HCT116 (cell line): ENCODE results near the gene SLC24A5. TPM values are rescaled to one million over a fixed set of nuclear protein-coding genes. Genes with fewer than 3 reads are reported as not detected.

ENCODE experiments used
- ATAC-seq: fragments of 200-7000 bp; cut with Tn5 transposase; 2 replicates; pipeline ENCODE4 v1.9.1; 2020; ENCODE audit warnings: mild to moderate bottlenecking, moderate library complexity
- BruUV-seq: library from RNA; stranded (reverse); fragments of 400-500 nt; replicated peaks from 2 replicates; lab custom pipeline; 2021; lab: Mats Ljungman, UMichigan
- CTCF ChIA-PET: fragments of 300-600 bp; sonication (Branson Sonifier 250); formaldehyde crosslinking; loops from one replicate; lab custom pipeline; 2021; ENCODE audit warnings: antibody characterized with exemption; lab: Charles Lee
- POLR2A ChIA-PET: fragments of 300-600, 350-600 bp; sonication (Branson Sonifier 250); formaldehyde crosslinking; loops from one replicate; lab custom pipeline; 2021; ENCODE audit warnings: antibody characterized with exemption; lab: Charles Lee
- RAD21 ChIA-PET, 2 experiments: fragments of 300-600 bp; sonication (Branson Sonifier 250); formaldehyde crosslinking; loops; one replicate each; lab custom pipeline; 2023; ENCODE audit warnings: low total read pairs in 2 of 2; ENCODE audit not compliant: uncharacterized antibody in 2 of 2, unreplicated experiment in 2 of 2, low non-redundant PET in 1 of 2; lab: Charles Lee
- DNase-seq: peaks from one replicate; pipeline ENCODE4 v3.0.0-alpha.2; 2010; ENCODE audit warnings: low read depth, low spot score
- H2AFZ ChIP-seq: fragments of 200-600 bp; shearing (Covaris generic), sonication (generic); 2 replicates; pipeline ENCODE4 v1.6.1; 2017; ENCODE audit warnings: low read depth, mixed run types, mixed read lengths, antibody characterized with exemption, low read length; ENCODE audit not compliant: poor library complexity, severe bottlenecking
- H3K27ac ChIP-seq: 2 replicates; pipeline ENCODE4 v1.5.1; 2012; ENCODE audit warnings: low read depth, low read length
- H3K27me3 ChIP-seq: fragments of 200-600 bp; sonication (generic); 2 replicates; pipeline ENCODE4 v1.6.1; 2016; ENCODE audit warnings: mixed run types, low read length, mixed read lengths; ENCODE audit not compliant: insufficient read depth
- H3K36me3 ChIP-seq, 2 experiments: fragments of 200-500 bp in 1 of 2; fragments of 200-600 bp in 1 of 2; sonication (Bioruptor generic) in 1 of 2; sonication (generic) in 1 of 2; 2 replicates each; pipeline versions ENCODE4 v1.5.1 to v1.6.1; 2014 to 2016; ENCODE audit warnings: low read length in 2 of 2, inconsistent platforms in 1 of 2, mixed read lengths in 1 of 2, mixed run types in 1 of 2; ENCODE audit not compliant: insufficient read depth in 2 of 2, control insufficient read depth in 1 of 2
- H3K4me1 ChIP-seq, 2 experiments: fragments of 200-600 bp in 1 of 2; sonication (generic) in 1 of 2; 2 replicates each; pipeline versions ENCODE4 v1.5.1 to v1.6.1; 2012 to 2017; ENCODE audit warnings: low read length in 2 of 2, inconsistent platforms in 1 of 2, mild to moderate bottlenecking in 1 of 2, mixed read lengths in 1 of 2, mixed run types in 1 of 2, moderate library complexity in 1 of 2; ENCODE audit not compliant: insufficient read depth in 2 of 2, control insufficient read depth in 1 of 2
- H3K4me2 ChIP-seq: fragments of 200-600 bp; sonication (generic); 2 replicates; pipeline ENCODE4 v1.6.1; 2017; ENCODE audit warnings: mixed run types, low read length, mixed read lengths
- H3K4me3 ChIP-seq, 2 experiments: fragments of 200-600 bp in 1 of 2; sonication (generic) in 1 of 2; replicated peaks in 1 of 2; 2 replicates each; pipeline ENCODE4 v1.5.1; 2011 to 2016; ENCODE audit warnings: low read length in 2 of 2, control low read depth in 1 of 2, low read depth in 1 of 2, mild to moderate bottlenecking in 1 of 2, mixed read lengths in 1 of 2, mixed run types in 1 of 2
- H3K79me2 ChIP-seq: fragments of 200-600 bp; sonication (generic); 2 replicates; pipeline ENCODE4 v1.6.1; 2017; ENCODE audit warnings: mild to moderate bottlenecking, mixed run types, low read length, moderate library complexity, mixed read lengths; ENCODE audit not compliant: insufficient read depth
- H3K9ac ChIP-seq: fragments of 200-600 bp; sonication (generic); 2 replicates; pipeline ENCODE4 v1.6.1; 2016; ENCODE audit warnings: low read length, mixed read lengths
- H3K9me2 ChIP-seq: fragments of 200-600 bp; sonication (generic), shearing (Covaris generic); 2 replicates; pipeline ENCODE4 v1.6.1; 2017; ENCODE audit warnings: mixed run types, mild to moderate bottlenecking, moderate library complexity; ENCODE audit not compliant: insufficient read depth
- H3K9me3 ChIP-seq, 2 experiments: fragments of 200-500 bp in 1 of 2; fragments of 200-600 bp in 1 of 2; sonication (Bioruptor generic) in 1 of 2; sonication (generic) in 1 of 2; 2 replicates each; pipeline ENCODE4 v1.6.1; 2014 to 2017; ENCODE audit warnings: low read length in 2 of 2, mixed read lengths in 2 of 2, inconsistent platforms in 1 of 2, low read depth in 1 of 2, mild to moderate bottlenecking in 1 of 2, mixed run types in 1 of 2, moderate library complexity in 1 of 2; ENCODE audit not compliant: control insufficient read depth in 1 of 2, insufficient read depth in 1 of 2
- H4K20me1 ChIP-seq: fragments of 200-600 bp; sonication (generic), shearing (Covaris generic); 2 replicates; pipeline ENCODE4 v1.6.1; 2017; ENCODE audit warnings: mixed run types, mild to moderate bottlenecking, moderate library complexity; ENCODE audit not compliant: insufficient read depth
- CEBPB ChIP-seq: IDR thresholded peaks from 2 replicates; pipeline ENCODE4 v1.6.1; 2012; ENCODE audit warnings: low read depth
- ELF1 ChIP-seq: IDR thresholded peaks from 2 replicates; pipeline ENCODE4 v1.6.1; 2012; ENCODE audit warnings: low read depth, borderline replicate concordance
- EZH2phosphoT487 ChIP-seq: fragments of 200-600 bp; IDR thresholded peaks from 2 replicates; pipeline ENCODE4 v1.6.1; 2018; ENCODE audit warnings: antibody characterized with exemption, borderline replicate concordance
- POLR2A ChIP-seq: IDR thresholded peaks from 2 replicates; pipeline ENCODE4 v1.7.0; 2011; ENCODE audit warnings: borderline replicate concordance; ENCODE audit not compliant: insufficient read depth, insufficient read length; ENCODE audit errors: extremely low read depth
- POLR2AphosphoS5 ChIP-seq: IDR thresholded peaks from 2 replicates; pipeline ENCODE4 v1.6.1; 2011; ENCODE audit warnings: mild to moderate bottlenecking, low read depth, low read length, moderate library complexity
- RAD21 ChIP-seq: IDR thresholded peaks from 2 replicates; pipeline ENCODE4 v1.6.1; 2012; ENCODE audit warnings: low read depth, mild to moderate bottlenecking
- SIN3A ChIP-seq: IDR thresholded peaks from 2 replicates; pipeline ENCODE4 v1.6.1; 2012; ENCODE audit warnings: low read depth
- SP1 ChIP-seq: IDR thresholded peaks from 2 replicates; pipeline ENCODE4 v1.6.1; 2012; ENCODE audit warnings: low read depth
- SRF ChIP-seq: IDR thresholded peaks from 2 replicates; pipeline ENCODE4 v1.6.1; 2012; ENCODE audit warnings: low read depth
- YY1 ChIP-seq: IDR thresholded peaks from 2 replicates; pipeline ENCODE4 v1.6.1; 2011; ENCODE audit warnings: low read length, low read depth, moderate library complexity, mild to moderate bottlenecking; ENCODE audit not compliant: insufficient replicate concordance; ENCODE audit errors: extremely low read depth
- ZFX ChIP-seq: fragments of 450-650 bp; IDR thresholded peaks from 2 replicates; pipeline ENCODE4 v1.6.1; 2017
- ZNF274 ChIP-seq: fragments of 200-500 bp; sonication (Bioruptor generic); IDR thresholded peaks from 2 replicates; pipeline ENCODE4 v1.6.1; 2014; ENCODE audit warnings: mild to moderate bottlenecking, low read depth, low read length, inconsistent platforms
- intact Hi-C: fragments of 100-400 bp; cut with micrococcal nuclease; formaldehyde crosslinking; loops from 2 replicates; pipeline ENCODE4 v1.10.0; 2022
- total RNA-seq: library from RNA; stranded (reverse); gene quantifications from one replicate; pipeline ENCODE4 v1.2.1, GENCODE V29; 2021; ENCODE audit not compliant: unreplicated experiment
- TF ChIP-seq, protein P1 (sequence below): IDR thresholded peaks from 2 replicates; pipeline ENCODE4 v1.6.1; 2011; ENCODE audit warnings: mild to moderate bottlenecking, low read length, moderate library complexity; ENCODE audit not compliant: insufficient replicate concordance; ENCODE audit errors: extremely low read depth
- TF ChIP-seq, protein P2 (sequence below): IDR thresholded peaks from 2 replicates; pipeline ENCODE4 v1.6.1; 2012
- TF ChIP-seq, protein P3 (sequence below): IDR thresholded peaks from 2 replicates; pipeline ENCODE4 v1.6.1; 2012; ENCODE audit warnings: low read depth

Gene SLC24A5
- total RNA-seq, 1 experiment from 2014 or later: not detected

DNA sequence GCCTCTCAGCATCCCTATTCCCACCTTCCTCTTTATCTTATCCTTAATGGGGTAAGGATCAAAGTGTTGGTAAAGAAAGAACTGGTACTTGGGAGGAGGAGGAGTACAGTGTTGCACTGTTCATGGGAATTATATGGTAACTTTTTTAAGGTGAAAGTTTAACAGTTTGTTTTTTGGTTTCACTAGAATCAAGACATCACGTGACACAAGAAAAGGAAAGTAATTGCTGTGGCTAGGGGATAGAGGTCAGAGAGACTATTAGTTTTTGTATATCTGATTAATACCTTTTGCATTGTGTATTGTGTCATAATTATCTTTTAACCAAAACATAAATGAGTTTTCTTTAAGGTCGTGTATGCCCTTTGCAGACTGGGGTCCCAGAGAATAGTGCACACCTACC, 23.5 kb upstream of the SLC24A5 start (continued):
- TF ChIP-seq, protein P1, sequence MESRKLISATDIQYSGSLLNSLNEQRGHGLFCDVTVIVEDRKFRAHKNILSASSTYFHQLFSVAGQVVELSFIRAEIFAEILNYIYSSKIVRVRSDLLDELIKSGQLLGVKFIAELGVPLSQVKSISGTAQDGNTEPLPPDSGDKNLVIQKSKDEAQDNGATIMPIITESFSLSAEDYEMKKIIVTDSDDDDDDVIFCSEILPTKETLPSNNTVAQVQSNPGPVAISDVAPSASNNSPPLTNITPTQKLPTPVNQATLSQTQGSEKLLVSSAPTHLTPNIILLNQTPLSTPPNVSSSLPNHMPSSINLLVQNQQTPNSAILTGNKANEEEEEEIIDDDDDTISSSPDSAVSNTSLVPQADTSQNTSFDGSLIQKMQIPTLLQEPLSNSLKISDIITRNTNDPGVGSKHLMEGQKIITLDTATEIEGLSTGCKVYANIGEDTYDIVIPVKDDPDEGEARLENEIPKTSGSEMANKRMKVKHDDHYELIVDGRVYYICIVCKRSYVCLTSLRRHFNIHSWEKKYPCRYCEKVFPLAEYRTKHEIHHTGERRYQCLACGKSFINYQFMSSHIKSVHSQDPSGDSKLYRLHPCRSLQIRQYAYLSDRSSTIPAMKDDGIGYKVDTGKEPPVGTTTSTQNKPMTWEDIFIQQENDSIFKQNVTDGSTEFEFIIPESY: no peak
- TF ChIP-seq POLR2AphosphoS5 (no peak), EZH2phosphoT487 (no peak), ELF1 (no peak), ZNF274 (no peak), CEBPB (no peak), SRF (no peak), RAD21 (no peak), SIN3A (no peak), ZFX (no peak)
- TF ChIP-seq, protein P2, sequence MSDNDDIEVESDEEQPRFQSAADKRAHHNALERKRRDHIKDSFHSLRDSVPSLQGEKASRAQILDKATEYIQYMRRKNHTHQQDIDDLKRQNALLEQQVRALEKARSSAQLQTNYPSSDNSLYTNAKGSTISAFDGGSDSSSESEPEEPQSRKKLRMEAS: no peak

DNA sequence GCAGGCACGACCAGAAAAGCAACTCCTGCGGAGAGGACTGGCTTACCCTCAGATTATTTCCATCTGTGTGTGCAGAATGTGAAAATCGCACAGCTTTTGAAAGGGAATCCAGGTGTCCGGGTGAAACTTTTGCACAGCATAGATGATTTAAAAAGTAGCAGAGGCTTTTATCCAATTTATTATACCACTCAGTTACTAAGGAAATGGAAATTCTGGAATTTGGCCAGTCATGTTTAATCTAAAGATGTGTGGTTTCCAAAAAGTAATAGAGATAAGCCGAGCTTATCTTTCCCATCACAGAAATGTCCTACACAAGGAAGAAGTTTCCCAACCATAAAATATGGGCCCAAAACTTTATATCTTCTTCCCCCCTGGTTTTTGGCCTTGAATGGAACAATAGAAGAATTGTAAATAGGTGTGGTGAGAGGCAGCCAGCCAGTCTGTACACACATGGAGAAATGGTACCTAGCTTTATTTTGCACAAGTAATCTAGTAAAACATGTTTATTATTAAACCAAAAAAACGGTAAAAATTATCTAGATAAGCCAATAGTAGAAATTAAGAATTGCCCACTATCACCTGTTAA, 19.3 kb upstream of the SLC24A5 start:
- TF ChIP-seq SIN3A (no peak), SP1 (no peak), POLR2A (no peak), YY1 (no peak), EZH2phosphoT487 (no peak), SRF (no peak), CEBPB (no peak), ZNF274 (no peak)
- TF ChIP-seq, protein P1: no peak
- TF ChIP-seq, protein P3, sequence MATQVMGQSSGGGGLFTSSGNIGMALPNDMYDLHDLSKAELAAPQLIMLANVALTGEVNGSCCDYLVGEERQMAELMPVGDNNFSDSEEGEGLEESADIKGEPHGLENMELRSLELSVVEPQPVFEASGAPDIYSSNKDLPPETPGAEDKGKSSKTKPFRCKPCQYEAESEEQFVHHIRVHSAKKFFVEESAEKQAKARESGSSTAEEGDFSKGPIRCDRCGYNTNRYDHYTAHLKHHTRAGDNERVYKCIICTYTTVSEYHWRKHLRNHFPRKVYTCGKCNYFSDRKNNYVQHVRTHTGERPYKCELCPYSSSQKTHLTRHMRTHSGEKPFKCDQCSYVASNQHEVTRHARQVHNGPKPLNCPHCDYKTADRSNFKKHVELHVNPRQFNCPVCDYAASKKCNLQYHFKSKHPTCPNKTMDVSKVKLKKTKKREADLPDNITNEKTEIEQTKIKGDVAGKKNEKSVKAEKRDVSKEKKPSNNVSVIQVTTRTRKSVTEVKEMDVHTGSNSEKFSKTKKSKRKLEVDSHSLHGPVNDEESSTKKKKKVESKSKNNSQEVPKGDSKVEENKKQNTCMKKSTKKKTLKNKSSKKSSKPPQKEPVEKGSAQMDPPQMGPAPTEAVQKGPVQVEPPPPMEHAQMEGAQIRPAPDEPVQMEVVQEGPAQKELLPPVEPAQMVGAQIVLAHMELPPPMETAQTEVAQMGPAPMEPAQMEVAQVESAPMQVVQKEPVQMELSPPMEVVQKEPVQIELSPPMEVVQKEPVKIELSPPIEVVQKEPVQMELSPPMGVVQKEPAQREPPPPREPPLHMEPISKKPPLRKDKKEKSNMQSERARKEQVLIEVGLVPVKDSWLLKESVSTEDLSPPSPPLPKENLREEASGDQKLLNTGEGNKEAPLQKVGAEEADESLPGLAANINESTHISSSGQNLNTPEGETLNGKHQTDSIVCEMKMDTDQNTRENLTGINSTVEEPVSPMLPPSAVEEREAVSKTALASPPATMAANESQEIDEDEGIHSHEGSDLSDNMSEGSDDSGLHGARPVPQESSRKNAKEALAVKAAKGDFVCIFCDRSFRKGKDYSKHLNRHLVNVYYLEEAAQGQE: no peak
- TF ChIP-seq, all 23 proteins: peak for 0
- no peaks in the 10 kb centered on the region for H3K9me2 ChIP-seq
- H4K20me1 ChIP-seq: no peaks in the 10 kb centered on the region
- DNase-seq (no peak), ATAC-seq (no peak)
- ChIA-PET POLR2A (no interaction called here), RAD21 (no interaction called here), CTCF (no interaction called here)
- no TSS peak for BruUV-seq
- H3K4me3 ChIP-seq: no peak overlapping the region
- no peaks in the 10 kb centered on the region for H3K79me2 ChIP-seq
- no peaks in the 10 kb centered on the region for H3K9me3 ChIP-seq
- H3K27me3 ChIP-seq: no peaks in the 10 kb centered on the region
- H2AFZ ChIP-seq: no peak overlapping the region
- H3K36me3 ChIP-seq: no peaks in the 10 kb centered on the region
- intact Hi-C loops: no loop called here
- no peak overlapping the region for H3K9ac ChIP-seq
- no peak overlapping the region for H3K27ac ChIP-seq
- H3K4me2 ChIP-seq: no peak overlapping the region
- H3K4me1 ChIP-seq: no peaks in the 10 kb centered on the region
